ENCODE measurements around the gene GGPS1.
"Not testable (repeated sequence)": the region's sequence is repeated elsewhere in the genome, so short reads cannot be mapped to it uniquely, and the experiment has no call there.

Gene GGPS1

DNA sequence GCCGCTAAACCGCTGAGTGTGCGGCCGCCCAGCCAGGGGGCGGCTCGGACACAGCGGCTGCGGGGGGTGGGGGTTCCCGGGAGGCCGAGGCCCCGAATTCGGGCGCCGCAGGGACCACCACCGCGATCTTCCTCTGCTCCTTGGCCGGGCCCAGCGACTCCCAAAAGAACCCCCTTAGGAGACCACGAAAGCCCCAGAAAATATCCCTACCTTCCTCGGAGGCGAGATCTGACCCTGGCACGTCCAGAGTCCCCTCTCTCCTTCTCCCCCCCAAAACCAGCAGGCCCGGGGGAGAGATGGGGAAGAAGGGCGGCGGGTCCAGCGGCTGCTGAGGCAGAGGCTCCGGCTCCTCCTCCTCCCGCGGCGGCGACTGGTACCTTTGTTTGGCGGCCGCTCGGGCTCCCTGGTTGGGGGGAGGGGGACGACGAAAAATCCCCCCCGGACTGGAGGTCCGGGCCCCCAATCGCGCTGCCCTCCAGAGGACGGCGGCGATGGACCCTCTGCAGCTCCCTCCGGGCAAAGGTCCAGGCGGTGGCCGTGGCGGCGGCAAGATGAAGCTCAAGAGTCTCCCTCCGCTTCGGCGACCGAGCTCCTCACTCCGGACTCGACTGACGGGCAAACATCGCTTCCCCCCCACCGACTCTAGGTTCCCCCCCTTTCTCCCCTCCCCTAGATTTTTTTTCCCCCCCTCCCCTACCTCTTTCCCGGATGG is 655 bp upstream of the GGPS1 start, which contains the start of gene ARID4B:
Gene ARID4B (minus strand): TSS at position 621 of the 712 bp plus-strand sequence. CDS start 1,260 bp downstream, outside the sequence.
- intact Hi-C loops (cut with DNase I), result loop anchor here (5.0 to 10.0 kb wide), 3 partner anchors 73 to 177 kb away; partner anchors contain the start of gene B3GALNT2
- DNase-seq, result peak in 19 of 42 donors; percentile 5 to 89 (median 82)

DNA sequence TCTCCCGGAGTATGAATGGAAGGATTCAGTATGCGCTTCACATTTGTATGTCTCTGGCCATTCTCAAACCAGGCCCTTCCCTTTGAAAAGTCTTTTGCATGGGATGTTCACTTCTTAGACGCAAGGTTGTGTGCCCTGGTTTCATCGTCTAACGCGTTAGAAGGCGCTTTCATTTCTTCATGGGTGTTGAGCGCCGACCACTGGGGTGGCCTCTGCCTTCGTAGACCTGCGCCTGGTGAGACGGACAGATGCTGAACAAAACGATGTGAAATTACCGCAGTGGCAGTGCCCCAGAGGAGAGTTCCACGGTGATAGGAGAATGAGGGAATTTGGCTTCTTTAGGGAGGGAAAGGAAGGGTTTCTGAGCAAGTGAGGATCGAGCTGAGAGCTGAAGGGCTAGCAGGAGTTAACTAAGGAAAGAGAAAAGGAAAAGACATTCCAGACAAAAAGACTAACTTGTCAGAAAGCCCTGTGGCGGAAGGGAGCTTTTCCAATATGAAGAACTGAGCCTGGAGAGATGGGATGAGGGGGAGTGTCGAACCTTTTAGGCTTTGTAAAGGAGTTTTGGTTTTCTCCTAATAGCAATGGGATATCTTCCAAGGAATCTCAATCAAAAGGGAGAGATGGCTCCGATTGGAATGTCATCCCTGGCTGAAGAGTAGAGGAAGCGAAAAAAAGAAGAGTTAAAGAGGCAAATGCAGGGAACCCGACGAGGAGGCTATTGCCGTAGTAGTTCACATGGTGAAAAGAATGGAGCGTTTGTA is 951 bp downstream of the GGPS1 start:
- intact Hi-C loops (cut with DNase I), result loop anchor here (5.0 to 10.0 kb wide), 3 partner anchors 75 to 175 kb away; partner anchors contain the start of gene B3GALNT2
- peak in 31 of 42 donors; percentile 7 to 53 (median 33) for DNase-seq

DNA sequence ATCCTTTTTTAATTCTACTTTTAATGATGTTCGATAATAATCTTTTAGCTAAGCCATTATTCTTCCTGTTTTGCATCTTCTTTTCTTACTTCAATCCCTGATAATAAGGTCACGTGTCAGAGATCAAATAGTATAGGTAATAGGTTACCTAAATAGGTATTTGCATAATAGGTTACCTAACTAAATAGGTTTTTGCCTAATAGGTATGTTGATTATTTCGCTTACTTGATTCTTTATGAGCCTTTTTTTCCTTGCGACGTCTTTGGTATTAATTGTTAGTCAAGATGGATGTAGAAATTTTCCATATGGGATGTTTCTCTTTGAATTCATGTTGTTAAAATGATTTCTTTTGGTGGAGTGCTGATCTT is 2.5 kb downstream of the GGPS1 start:
- intact Hi-C loops (cut with DNase I), result no loop called here
- DNase-seq, result no peak

DNA sequence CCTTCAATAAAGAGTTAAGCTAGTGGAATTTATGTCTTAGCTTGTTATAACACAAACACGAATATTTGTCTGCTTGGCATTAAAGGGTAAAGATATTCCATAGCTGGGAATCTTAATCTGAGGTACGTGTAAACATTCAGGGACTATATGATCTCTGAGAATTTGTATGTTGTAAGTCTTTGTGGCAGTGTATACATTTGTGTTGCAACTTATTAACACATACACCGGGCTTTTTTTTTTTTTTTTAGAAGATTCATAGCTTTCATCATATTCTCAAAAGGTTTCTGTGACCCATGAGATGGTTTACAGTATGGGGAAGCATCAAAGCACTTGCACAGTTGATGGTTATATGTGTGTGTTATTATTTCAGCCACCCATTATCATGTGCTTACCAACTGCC is 3.0 kb downstream of the GGPS1 start:
- intact Hi-C loops (cut with DNase I), result no loop called here
- DNase-seq, result no peak

DNA sequence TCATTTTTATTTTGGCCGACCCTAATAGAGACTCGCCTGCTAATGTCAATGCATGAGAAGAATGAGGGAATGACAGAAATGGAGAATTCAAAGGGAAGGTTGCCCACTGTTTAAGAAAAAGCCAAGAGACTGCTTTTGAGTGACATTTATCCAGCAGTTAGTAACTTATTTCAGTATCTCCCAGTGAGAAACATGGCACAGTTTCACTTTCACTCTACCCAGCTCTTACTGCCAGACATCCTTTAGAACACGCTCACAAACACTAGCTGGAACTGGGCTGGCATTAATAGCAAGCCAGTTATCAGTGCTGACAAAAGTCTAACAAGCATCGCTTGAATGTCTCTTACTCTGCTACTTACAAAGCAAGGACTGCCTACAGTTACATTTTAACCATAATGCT is 8.5 kb downstream of the GGPS1 start:
- no peak for DNase-seq
- intact Hi-C loops (cut with DNase I), result no loop called here

DNA sequence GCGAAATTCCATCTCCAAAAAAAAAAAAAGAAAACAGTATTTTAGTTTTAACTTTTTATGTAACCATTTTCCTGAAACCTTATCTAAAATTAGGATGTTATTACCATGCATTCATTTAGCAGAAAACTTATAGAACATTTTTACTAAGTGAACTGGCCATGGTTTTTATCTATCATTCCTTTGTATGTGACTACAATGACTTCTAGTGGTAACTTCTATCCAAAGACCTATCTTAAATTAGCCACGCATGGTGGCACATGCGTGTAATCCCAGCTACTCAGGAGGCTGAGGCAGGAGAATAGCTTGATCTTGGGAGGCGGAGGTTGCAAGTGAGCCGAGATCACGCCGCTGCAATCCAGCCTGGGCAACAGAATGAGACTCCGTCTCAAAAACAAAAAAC is 11.4 kb downstream of the GGPS1 start:
- intact Hi-C loops (cut with DNase I), result no loop called here

DNA sequence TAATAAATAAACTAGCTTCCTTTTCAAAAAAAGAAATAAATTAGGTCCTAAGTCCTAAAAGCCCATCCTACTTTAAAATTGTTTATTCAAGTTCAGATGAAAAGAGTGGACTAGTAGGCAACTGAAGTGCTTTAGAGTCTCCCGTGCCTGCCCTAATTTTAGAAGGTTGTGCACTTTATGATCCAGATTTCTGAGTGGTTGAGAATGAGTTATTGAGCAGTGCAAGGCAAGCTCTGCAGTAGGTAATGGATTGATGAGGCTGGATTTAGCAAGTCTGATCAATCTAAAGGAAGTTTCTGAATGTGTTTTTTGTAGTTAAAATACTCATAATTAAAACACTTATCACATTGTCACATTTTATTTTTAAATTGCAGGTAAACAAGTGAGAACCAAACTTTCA is 13.0 kb downstream of the GGPS1 start:
- intact Hi-C loops (cut with DNase I), result no loop called here
- no peak for DNase-seq

More for the DNA sequence above, 11.4 kb downstream of the GGPS1 start:
- DNase-seq, result no peak

DNA sequence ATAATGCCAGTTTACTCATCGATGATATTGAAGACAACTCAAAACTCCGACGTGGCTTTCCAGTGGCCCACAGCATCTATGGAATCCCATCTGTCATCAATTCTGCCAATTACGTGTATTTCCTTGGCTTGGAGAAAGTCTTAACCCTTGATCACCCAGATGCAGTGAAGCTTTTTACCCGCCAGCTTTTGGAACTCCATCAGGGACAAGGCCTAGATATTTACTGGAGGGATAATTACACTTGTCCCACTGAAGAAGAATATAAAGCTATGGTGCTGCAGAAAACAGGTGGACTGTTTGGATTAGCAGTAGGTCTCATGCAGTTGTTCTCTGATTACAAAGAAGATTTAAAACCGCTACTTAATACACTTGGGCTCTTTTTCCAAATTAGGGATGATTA is 13.7 kb downstream of the GGPS1 start:
- intact Hi-C loops (cut with DNase I), result no loop called here
- no peak for DNase-seq

DNA sequence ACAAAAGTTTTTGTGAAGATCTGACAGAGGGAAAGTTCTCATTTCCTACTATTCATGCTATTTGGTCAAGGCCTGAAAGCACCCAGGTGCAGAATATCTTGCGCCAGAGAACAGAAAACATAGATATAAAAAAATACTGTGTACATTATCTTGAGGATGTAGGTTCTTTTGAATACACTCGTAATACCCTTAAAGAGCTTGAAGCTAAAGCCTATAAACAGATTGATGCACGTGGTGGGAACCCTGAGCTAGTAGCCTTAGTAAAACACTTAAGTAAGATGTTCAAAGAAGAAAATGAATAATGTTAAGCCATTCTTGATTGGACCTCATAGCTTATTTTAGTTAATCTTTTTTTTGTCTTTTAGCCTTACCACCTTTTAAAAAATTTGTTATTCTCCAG is 14.1 kb downstream of the GGPS1 start:
- intact Hi-C loops (cut with DNase I), result no loop called here
- no peak for DNase-seq

DNA sequence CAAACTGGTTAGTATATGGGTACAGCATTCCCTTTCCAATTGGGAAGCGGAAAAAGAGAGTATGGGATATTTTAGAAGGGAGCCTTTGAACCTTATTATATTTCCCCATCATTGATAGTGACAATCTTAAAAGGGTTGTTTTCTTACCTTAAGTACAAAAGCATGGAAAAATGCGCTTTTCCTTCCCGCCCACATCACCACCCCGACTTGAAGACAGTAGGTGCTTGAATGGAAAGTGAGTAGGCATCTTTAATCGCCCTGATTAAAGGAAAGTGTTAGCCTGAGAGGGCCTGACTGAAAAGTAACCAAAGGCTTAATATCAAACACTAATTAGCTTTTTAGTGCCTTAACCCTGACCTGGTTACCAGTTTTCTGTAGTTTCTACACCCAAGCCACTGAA is 15.4 kb downstream of the GGPS1 start:
- intact Hi-C loops (cut with DNase I), result no loop called here
- peak in 15 of 42 donors; percentile 10 to 65 (median 30) for DNase-seq

DNA sequence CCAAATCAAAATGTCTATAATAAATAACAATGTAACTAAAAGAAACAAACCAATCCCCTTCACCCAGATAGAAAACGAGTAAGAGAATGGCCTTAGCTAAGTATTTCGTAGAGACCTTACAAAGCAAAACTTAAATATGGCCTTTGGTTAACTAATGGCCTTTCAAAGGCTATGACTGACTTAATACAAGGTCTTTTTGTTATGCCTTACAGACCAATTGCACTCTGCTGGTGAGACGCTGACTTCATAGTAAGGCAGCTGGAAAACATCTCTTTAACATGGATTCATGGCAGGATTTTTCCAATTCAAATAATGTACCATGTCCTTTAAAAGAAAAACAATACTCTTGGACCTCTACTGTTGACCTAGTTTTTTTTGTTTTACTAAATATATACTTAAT is 23.1 kb downstream of the GGPS1 start:
- intact Hi-C loops (cut with DNase I), result no loop called here
- DNase-seq, result no peak

DNA sequence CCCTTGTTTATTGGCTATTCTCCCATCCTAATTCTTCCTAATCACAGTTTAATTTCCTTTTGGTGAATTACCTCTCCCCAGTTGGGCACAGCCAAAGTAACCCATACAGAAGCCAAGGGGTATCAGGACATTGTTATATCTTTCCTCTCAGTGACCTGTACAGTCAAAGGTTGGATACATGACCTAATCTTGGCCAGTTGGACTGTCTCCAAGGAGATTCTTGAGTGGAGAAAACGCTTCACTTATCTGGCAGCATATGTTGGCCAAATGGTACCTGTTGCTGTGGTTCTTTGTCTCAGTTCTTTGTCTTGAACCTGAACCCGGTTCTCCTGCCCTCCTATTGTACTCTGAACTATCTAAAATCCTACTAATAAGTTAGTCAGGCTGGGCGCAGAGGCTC is 23.5 kb downstream of the GGPS1 start:
- intact Hi-C loops (cut with DNase I), result no loop called here
- no peak for DNase-seq

DNA sequence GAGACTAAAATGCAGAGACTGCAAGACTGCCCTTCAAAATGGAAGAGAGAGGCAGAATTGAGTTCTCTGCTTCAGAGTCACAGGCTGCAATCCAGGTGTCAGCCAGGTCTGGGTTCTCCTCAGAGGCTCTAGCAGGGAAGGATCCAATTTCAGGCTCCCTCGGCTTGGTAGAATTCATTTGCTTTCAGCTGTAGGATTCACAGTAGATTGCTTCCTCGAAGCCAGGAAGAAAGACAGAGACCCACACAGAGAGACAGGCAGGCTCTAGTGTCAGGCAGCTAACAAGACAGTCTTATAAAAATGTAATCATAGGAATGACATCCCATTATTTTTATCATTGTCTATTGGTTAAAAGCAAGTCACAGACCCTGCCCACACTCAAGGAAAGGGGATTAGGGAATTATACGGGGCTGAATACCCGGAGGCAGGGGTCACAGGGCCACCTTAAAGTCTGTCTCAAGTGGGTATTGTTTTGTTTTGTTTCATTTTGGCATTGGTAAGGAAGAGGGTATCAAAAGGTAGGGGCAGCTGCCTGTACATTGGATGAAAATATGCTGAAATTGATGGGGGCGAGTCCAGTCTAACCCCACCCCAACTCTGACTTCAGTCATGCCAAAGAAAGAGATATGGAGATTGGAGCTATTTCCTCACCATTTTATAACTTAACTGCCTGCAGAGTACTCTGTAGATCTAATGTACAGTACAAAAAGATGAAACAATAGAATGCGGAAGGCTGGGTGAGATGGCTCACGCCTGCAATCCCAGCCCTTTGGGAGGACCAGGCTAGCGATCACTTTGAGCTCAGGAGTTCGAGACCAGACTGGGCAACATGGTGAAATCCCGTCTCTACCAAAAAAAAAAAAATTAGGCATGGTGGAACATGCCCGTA is 29.4 kb downstream of the GGPS1 start:
- intact Hi-C loops (cut with DNase I), result no loop called here
- DNase-seq, result peak in 1 of 42 donors; percentile 9

DNA sequence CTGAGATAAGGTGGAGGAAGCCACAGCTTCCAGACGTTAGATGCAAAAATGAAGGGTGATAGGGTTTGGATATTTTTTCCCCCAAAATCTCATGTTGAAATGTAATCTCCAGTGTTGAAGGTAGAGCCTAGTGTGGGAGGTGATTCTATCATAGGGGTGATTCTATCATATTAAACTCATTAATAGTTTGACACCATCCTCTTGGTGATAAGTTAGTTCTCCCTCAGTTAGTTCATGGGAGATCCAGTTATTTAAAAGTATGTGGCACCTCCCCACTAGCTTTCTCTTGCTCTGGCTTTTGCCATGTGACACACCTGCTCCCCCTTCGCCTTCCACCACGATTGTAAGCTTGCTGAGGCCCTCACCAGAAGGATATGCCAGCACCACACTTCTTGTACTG is 30.5 kb downstream of the GGPS1 start:
- DNase-seq, result no peak
- intact Hi-C loops (cut with DNase I), result no loop called here

DNA sequence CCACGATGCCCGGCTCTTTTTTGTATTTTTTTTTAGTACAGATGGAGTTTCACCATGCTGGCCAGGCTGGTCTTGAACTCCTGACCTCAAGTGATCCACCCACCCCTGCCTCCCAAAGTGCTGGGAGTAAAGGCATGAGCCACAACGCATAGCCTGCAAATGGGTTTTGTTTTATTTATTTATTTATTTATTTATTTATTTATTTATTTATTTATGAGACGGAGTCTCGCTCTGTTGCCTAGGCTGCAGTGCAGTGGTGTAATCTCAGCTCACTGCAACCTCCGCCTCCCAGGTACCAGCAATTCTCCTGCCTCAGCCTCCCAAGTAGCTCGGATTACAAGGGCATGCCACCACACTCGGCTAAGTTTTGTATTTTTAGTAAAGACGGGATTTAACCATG is 35.8 kb downstream of the GGPS1 start:
- intact Hi-C loops (cut with DNase I); DNase-seq: not testable (repeated sequence)

DNA sequence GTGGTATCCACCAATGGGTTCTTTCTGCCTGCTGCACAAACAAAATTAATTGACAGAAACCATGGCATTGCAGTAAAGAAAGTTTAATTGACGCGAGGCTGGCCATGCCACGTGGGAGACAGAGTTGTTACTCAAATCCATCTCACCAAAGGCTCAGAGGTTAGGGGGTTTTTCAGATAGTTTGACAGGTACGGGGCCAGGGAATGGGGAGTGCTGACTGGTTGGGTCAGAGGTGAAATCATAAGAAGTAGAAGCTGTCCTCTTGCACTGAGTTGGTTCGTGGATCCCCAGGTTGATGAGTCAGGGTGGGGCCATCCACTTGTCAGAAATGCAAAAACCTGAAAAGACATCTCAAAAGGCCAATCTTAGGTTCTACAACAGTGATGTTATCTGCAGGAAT is 37.9 kb downstream of the GGPS1 start:
- intact Hi-C loops (cut with DNase I), result no loop called here
- DNase-seq, result no peak

DNA sequence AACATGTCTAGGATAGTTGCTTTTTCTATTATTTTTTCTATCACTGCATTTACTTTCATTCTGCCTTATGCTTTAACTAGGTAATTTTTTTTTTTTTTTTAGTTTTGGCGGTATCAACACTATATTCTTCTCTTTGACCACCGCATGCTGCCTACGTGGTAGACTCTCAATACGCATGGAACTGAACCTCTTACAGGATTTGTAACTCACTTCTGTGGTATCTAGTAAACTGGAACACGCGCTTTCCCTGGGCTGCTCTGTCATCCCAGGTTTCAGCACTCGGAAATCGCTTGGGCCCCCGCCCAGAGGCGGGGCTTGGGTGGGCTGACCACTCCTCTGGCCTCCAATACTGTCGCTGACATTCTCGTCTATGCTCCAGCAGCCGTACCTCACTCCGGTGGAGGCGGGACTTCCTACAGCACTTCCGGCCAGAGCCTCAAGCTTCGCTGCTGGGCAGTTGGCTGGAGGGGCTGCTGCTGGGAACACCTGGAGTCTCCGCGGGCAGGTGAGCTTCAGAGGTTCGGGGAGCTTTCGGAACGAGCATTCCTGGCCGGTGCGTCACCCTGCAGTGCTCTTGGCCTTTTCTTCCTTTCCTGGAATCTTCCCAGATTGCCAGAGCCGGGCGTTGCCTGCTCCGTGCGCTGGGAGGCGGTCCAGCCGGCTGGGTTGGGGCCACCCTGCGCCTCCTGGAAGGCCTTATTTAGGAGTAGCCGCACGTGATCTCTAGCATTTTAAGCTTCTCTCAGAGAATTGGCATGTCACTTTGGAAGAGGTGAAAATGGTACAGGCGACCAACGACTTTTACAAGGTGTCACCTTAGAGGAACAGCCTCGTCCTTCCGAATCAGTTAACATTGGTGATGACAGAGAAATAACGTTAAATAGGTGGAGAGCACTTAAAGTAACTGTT is 38.9 kb downstream of the GGPS1 start, which contains the start of gene TBCE:
Gene TBCE (plus strand): TSS at position 428 of the 909 bp plus-strand sequence. CDS start 12,623 bp downstream, outside the sequence.
- intact Hi-C loops (cut with DNase I), result no loop called here

DNA sequence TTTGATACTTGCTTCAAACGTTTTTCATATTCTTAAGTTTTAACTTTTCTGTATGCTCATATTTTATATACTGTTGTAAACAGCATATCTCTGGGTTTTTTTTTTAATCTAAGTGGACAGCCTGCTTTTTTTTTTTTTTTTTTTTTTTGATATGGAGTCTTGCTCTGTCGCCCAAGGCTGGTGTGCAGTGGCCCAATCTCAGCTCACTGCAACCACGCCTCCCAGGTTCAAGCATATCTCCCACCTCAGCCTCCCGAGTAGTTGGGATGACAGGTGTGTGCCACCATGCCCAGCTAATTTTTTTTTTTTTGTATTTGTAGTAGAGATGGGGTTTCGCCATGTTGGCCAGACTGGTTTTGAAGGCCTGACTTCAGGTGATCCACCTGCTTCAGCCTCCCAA is 40.1 kb downstream of the GGPS1 start:
- intact Hi-C loops (cut with DNase I), result no loop called here
- DNase-seq, result no peak

More for the DNA sequence above, 38.9 kb downstream of the GGPS1 start, which contains the start of gene TBCE:
- peak; percentile 91 to 98 (median 96) for DNase-seq
